CD14-positive monocyte (primary cell): ENCODE results near the gene TXNRD2. TPM values are rescaled to one million over a fixed set of nuclear protein-coding genes. Genes with fewer than 3 reads are reported as not detected.

Experiments
- DNase-seq, 3 donors: peaks; one replicate each; pipeline ENCODE4 v3.0.0-alpha.2; 2011 to 2022
- H2AFZ ChIP-seq: 2 replicates; pipeline ENCODE4 v1.6.0; 2012; ENCODE audit warnings: mild to moderate bottlenecking, low read depth, low read length, inconsistent platforms; ENCODE audit not compliant: insufficient read depth, poor library complexity, severe bottlenecking
- H3K27ac ChIP-seq, 2 donors: 1 replicate in 1 of 2; 2 replicates in 1 of 2; pipeline ENCODE4 v1.5.1; 2012 to 2013; ENCODE audit warnings: low read length in 2 of 2, control low read depth in 1 of 2, inconsistent platforms in 1 of 2, low read depth in 1 of 2, mild to moderate bottlenecking in 1 of 2
- H3K27me3 ChIP-seq, 2 donors: one replicate each; pipeline versions ENCODE4 v1.6.0 to v1.6.1; 2011 to 2013; ENCODE audit warnings: low read length in 2 of 2; ENCODE audit not compliant: control insufficient read depth in 2 of 2, insufficient read depth in 2 of 2
- H3K36me3 ChIP-seq, 2 donors: replicated peaks in 1 of 2; 1 replicate in 1 of 2; 2 replicates in 1 of 2; pipeline versions ENCODE4 v1.5.1 to v1.6.1; 2012 to 2013; ENCODE audit warnings: low read length in 2 of 2, control low read depth in 1 of 2, inconsistent platforms in 1 of 2, mild to moderate bottlenecking in 1 of 2; ENCODE audit not compliant: insufficient read depth in 2 of 2, control insufficient read depth in 1 of 2
- H3K4me1 ChIP-seq, 2 donors: 1 replicate in 1 of 2; 2 replicates in 1 of 2; pipeline versions ENCODE4 v1.5.1 to v1.6.1; 2012 to 2013; ENCODE audit warnings: low read length in 2 of 2, control low read depth in 1 of 2, inconsistent platforms in 1 of 2, mild to moderate bottlenecking in 1 of 2, moderate library complexity in 1 of 2; ENCODE audit not compliant: insufficient read depth in 2 of 2, control insufficient read depth in 1 of 2
- H3K4me2 ChIP-seq: replicated peaks from 2 replicates; pipeline ENCODE3; 2012; ENCODE audit warnings: low read length, moderate library complexity, mild to moderate bottlenecking; ENCODE audit not compliant: poor library complexity, severe bottlenecking; ENCODE audit errors: extremely low read depth
- H3K4me3 ChIP-seq, 3 experiments: fragments of 200-600 bp in 1 of 3; sonication (generic) in 1 of 3; replicated peaks in 1 of 3; 1 replicate in 2 of 3; 2 replicates in 1 of 3; pipeline ENCODE4 v1.5.1; 2011 to 2013; ENCODE audit warnings: low read length in 3 of 3, mild to moderate bottlenecking in 3 of 3, control low read depth in 2 of 3, low read depth in 2 of 3, inconsistent platforms in 1 of 3, moderate library complexity in 1 of 3
- H3K79me2 ChIP-seq: 2 replicates; pipeline ENCODE4 v1.6.0; 2012; ENCODE audit warnings: mild to moderate bottlenecking, control low read depth, inconsistent platforms, low read length, moderate library complexity; ENCODE audit not compliant: insufficient read depth
- H3K9ac ChIP-seq: 2 replicates; pipeline ENCODE4 v1.6.0; 2017; ENCODE audit warnings: low read length, mild to moderate bottlenecking; ENCODE audit not compliant: insufficient read depth, poor library complexity, severe bottlenecking
- H3K9me3 ChIP-seq, 2 donors: replicated peaks in 1 of 2; 1 replicate in 1 of 2; 2 replicates in 1 of 2; pipeline versions ENCODE4 v1.5.1 to v1.6.1; 2012 to 2013; ENCODE audit warnings: low read length in 2 of 2, control low read depth in 1 of 2; ENCODE audit not compliant: control insufficient read depth in 1 of 2, insufficient read depth in 1 of 2
- H4K20me1 ChIP-seq: 2 replicates; pipeline ENCODE4 v1.6.0; 2012; ENCODE audit warnings: mild to moderate bottlenecking, low read length, control low read depth, moderate library complexity; ENCODE audit not compliant: insufficient read depth
- H3K27ac Mint-ChIP-seq, 7 donors: one replicate each; pipeline ENCODE4 v1.8.0; 2020; ENCODE audit warnings: mild to moderate bottlenecking in 7 of 7, mixed read lengths in 7 of 7, moderate library complexity in 6 of 7, inconsistent platforms in 2 of 7
- H3K27me3 Mint-ChIP-seq, 3 donors: one replicate each; pipeline ENCODE4 v1.8.0; 2021 to 2022; ENCODE audit warnings: low read depth in 3 of 3, mild to moderate bottlenecking in 3 of 3, mixed read lengths in 3 of 3, moderate library complexity in 3 of 3, inconsistent platforms in 1 of 3
- H3K36me3 Mint-ChIP-seq, 2 donors: one replicate each; pipeline ENCODE4 v1.8.0; 2020; ENCODE audit warnings: mixed read lengths in 2 of 2, inconsistent platforms in 1 of 2, mild to moderate bottlenecking in 1 of 2
- H3K4me1 Mint-ChIP-seq: one replicate; pipeline ENCODE4 v1.8.0; 2020; ENCODE audit warnings: mild to moderate bottlenecking, mixed read lengths
- H3K4me3 Mint-ChIP-seq, 2 donors: one replicate each; pipeline ENCODE4 v1.8.0; 2020; ENCODE audit warnings: mild to moderate bottlenecking in 2 of 2, mixed read lengths in 2 of 2, moderate library complexity in 1 of 2
- H3K9me3 Mint-ChIP-seq, 7 donors: one replicate each; pipeline ENCODE4 v1.8.0; 2020 to 2022; ENCODE audit warnings: mixed read lengths in 7 of 7, mild to moderate bottlenecking in 6 of 7, moderate library complexity in 6 of 7, inconsistent platforms in 2 of 7
- CTCF ChIP-seq: fragments of 200-600 bp; IDR thresholded peaks from one replicate; pipeline ENCODE4 v1.8.0; 2022; ENCODE audit warnings: antibody characterized with exemption, mild to moderate bottlenecking
- WGBS: methylation state at CpG from one replicate; pipeline ENCODE4 v1.1.5; 2013; ENCODE audit warnings: missing lambda C conversion rate; ENCODE audit not compliant: insufficient coverage; 5-methylcytosine and 5-hydroxymethylcytosine counted together
- intact Hi-C, 2 donors: fragments of 100-400 bp; cut with micrococcal nuclease; formaldehyde crosslinking; loops; one replicate each; pipeline versions ENCODE4 v1.15.0 to v1.15.1; 2023
- polyA plus RNA-seq, 3 donors: library from polyadenylated mRNA; depleted of rRNA in 1 of 3; unstranded in 2 of 3; stranded (reverse) in 1 of 3; fragments of 300-500 nt in 2 of 3; fragments of >200 nt in 1 of 3; fragmentation: Illumina TruSeq in 2 of 3; gene quantifications; 1 replicate in 2 of 3; 2 replicates in 1 of 3; pipeline ENCODE4 v1.2.3, GENCODE V29; 2012 to 2021

The TXNRD2 gene
- polyA plus RNA-seq, 3 donors: 24.9 to 54.9 (median 30.8) TPM

GRCh38 chr22:19948057-19948760 is 6.6 kb upstream of the TXNRD2 start:
- H3K27me3 ChIP-seq: no peaks in the 10 kb centered on the region
- intact Hi-C loops: no loop called here
- H3K9me3 Mint-ChIP-seq: no peaks in the 10 kb centered on the region
- H3K79me2 ChIP-seq: peaks cover 70% of the 10 kb centered on the region
- H4K20me1 ChIP-seq: peaks cover 50% of the 10 kb centered on the region
- no peak overlapping the region for H2AFZ ChIP-seq
- H3K27ac Mint-ChIP-seq: peak overlapping the region in 4 of 7 donors; percentile 54 to 63 (median 60)
- TF ChIP-seq CTCF: peak; percentile 70
- no peaks in the 10 kb centered on the region for H3K9me3 ChIP-seq
- peaks cover 23 to 41% of the 10 kb centered on the region in 2 donors for H3K36me3 Mint-ChIP-seq
- H3K4me1 ChIP-seq: peaks cover 22 to 23% of the 10 kb centered on the region in 2 donors
- no peak overlapping the region for H3K4me3 Mint-ChIP-seq
- H3K27ac ChIP-seq: peak overlapping the region in 1 of 2 donors; percentile 8
- H3K4me1 Mint-ChIP-seq: peaks cover 25% of the 10 kb centered on the region
- DNase-seq: no peak
- WGBS: 90% methylated on average over 8 of the region's 9 CpGs
- H3K27me3 Mint-ChIP-seq: peaks cover 0 to 3% (median 0%) of the 10 kb centered on the region in 3 donors
- H3K36me3 ChIP-seq: peaks cover 19 to 27% of the 10 kb centered on the region in 2 donors
- H3K9ac ChIP-seq: no peak overlapping the region
- no peak overlapping the region for H3K4me3 ChIP-seq
- H3K4me2 ChIP-seq: no peak overlapping the region

GRCh38 chr22:19943082-19944026 is 1.7 kb upstream of the TXNRD2 start:
- H3K9me3 ChIP-seq: no peaks in the 10 kb centered on the region
- H3K79me2 ChIP-seq: peaks cover 83% of the 10 kb centered on the region
- peaks cover 6 to 13% of the 10 kb centered on the region in 2 donors for H3K36me3 Mint-ChIP-seq
- TF ChIP-seq CTCF: peak; percentile 13
- H3K4me2 ChIP-seq: peak overlapping the region; percentile 98
- peaks cover 0 to 3% (median 0%) of the 10 kb centered on the region in 3 donors for H3K27me3 Mint-ChIP-seq
- peaks cover 9% of the 10 kb centered on the region for H4K20me1 ChIP-seq
- H3K27me3 ChIP-seq: no peaks in the 10 kb centered on the region
- WGBS: 31% methylated on average over 3 of the region's 11 CpGs
- intact Hi-C loops: no loop called here
- peak overlapping the region; percentile 96 for H2AFZ ChIP-seq
- peak overlapping the region; percentile 97 for H3K9ac ChIP-seq
- peak overlapping the region; percentile 94 to 96 for H3K4me3 Mint-ChIP-seq
- peak overlapping the region; percentile 90 to 96 (median 93) for H3K27ac Mint-ChIP-seq
- H3K36me3 ChIP-seq: peaks cover 0 to under 1% of the 10 kb centered on the region in 2 donors
- H3K4me1 ChIP-seq: peaks cover 54 to 66% of the 10 kb centered on the region in 2 donors
- no peaks in the 10 kb centered on the region for H3K9me3 Mint-ChIP-seq
- H3K4me1 Mint-ChIP-seq: peaks cover 65% of the 10 kb centered on the region
- peak overlapping the region; percentile 78 to 94 for H3K27ac ChIP-seq
- DNase-seq: peak in 2 of 3 donors; percentile 30 to 40
- H3K4me3 ChIP-seq: peak overlapping the region; percentile 73 to 96 (median 81)
